Measurements from ENCODE around the gene HNRNPA3. TPM values are rescaled to one million over a fixed set of nuclear protein-coding genes. Genes with fewer than 3 reads are reported as not detected.
A peak's percentile ranks its signal among the peaks of the same experiment; 100 is the strongest.

HNRNPA3 gene
- total and polyA plus RNA-seq, 2 of the 13 experiments (the other 11 are each of a cell fraction or from before 2014, with no cell fraction given): 73.3 to 97.7 TPM

- TF ChIP-seq, protein P1, sequence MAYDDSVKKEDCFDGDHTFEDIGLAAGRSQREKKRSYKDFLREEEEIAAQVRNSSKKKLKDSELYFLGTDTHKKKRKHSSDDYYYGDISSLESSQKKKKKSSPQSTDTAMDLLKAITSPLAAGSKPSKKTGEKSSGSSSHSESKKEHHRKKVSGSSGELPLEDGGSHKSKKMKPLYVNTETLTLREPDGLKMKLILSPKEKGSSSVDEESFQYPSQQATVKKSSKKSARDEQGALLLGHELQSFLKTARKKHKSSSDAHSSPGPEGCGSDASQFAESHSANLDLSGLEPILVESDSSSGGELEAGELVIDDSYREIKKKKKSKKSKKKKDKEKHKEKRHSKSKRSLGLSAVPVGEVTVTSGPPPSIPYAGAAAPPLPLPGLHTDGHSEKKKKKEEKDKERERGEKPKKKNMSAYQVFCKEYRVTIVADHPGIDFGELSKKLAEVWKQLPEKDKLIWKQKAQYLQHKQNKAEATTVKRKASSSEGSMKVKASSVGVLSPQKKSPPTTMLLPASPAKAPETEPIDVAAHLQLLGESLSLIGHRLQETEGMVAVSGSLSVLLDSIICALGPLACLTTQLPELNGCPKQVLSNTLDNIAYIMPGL (CRISPR knock-in tag; IDR thresholded peaks at IDR 0.05; ENCODE audit: borderline replicate concordance in 1 of 2, low read depth in 1 of 2): peak; percentile 74 to 78
- TF ChIP-seq, protein P2, sequence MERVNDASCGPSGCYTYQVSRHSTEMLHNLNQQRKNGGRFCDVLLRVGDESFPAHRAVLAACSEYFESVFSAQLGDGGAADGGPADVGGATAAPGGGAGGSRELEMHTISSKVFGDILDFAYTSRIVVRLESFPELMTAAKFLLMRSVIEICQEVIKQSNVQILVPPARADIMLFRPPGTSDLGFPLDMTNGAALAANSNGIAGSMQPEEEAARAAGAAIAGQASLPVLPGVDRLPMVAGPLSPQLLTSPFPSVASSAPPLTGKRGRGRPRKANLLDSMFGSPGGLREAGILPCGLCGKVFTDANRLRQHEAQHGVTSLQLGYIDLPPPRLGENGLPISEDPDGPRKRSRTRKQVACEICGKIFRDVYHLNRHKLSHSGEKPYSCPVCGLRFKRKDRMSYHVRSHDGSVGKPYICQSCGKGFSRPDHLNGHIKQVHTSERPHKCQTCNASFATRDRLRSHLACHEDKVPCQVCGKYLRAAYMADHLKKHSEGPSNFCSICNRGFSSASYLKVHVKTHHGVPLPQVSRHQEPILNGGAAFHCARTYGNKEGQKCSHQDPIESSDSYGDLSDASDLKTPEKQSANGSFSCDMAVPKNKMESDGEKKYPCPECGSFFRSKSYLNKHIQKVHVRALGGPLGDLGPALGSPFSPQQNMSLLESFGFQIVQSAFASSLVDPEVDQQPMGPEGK (CRISPR knock-in tag; IDR thresholded peaks at IDR 0.05): peak; percentile 66
- TF ChIP-seq GTF2F1 (IDR thresholded peaks at IDR 0.05; ENCODE audit: low read length) (no peak), ZNF253 (CRISPR knock-in tag; IDR thresholded peaks at IDR 0.05; ENCODE audit: borderline replicate concordance) (peak; percentile 71; the same call in 1 of the 2 replicates), DMAP1 (CRISPR knock-in tag; IDR thresholded peaks at IDR 0.05) (peak; percentile 90; the same call in 1 of the 2 replicates), THAP11 (CRISPR knock-in tag; IDR thresholded peaks at IDR 0.05) (peak; percentile 71), REPIN1 (CRISPR knock-in tag; IDR thresholded peaks at IDR 0.05; ENCODE audit: borderline replicate concordance, low read depth) (0 out of 2 replicates have a peak, but pooled peaks have one; percentile 69), ELF3 (CRISPR knock-in tag; IDR thresholded peaks at IDR 0.05) (peak; percentile 75), ZNF616 (CRISPR knock-in tag; IDR thresholded peaks at IDR 0.05; ENCODE audit: low read depth) (no peak), HHEX (CRISPR knock-in tag; IDR thresholded peaks at IDR 0.05) (0 out of 2 replicates have a peak, but pooled peaks have one; percentile 16), NFYC (CRISPR knock-in tag; IDR thresholded peaks at IDR 0.05) (peak; percentile 66), MBNL3 (CRISPR knock-in tag; conservative IDR thresholded peaks at IDR 0.05) (no peak), ZMYM4 (CRISPR knock-in tag; IDR thresholded peaks at IDR 0.05) (peak; percentile 78; the same call in 1 of the 2 replicates), ZNF496 (CRISPR knock-in tag; IDR thresholded peaks at IDR 0.05; ENCODE audit: insufficient replicate concordance) (no peak), ZNF180 (CRISPR knock-in tag; IDR thresholded peaks at IDR 0.05; ENCODE audit: borderline replicate concordance, low read depth) (no peak), TMF1 (CRISPR knock-in tag; IDR thresholded peaks at IDR 0.05; ENCODE audit: low read depth) (no peak), HMGXB3 (CRISPR knock-in tag; IDR thresholded peaks at IDR 0.05; ENCODE audit: borderline replicate concordance) (peak; percentile 91; the same call in 1 of the 2 replicates), ZNF772 (CRISPR knock-in tag; IDR thresholded peaks at IDR 0.05) (peak; percentile 84), SCMH1 (CRISPR knock-in tag; IDR thresholded peaks at IDR 0.05; ENCODE audit: borderline replicate concordance) (no peak), ZSCAN31 (CRISPR knock-in tag; IDR thresholded peaks at IDR 0.05; ENCODE audit: low read depth) (peak; percentile 57), ARID2 (CRISPR knock-in tag; IDR thresholded peaks at IDR 0.05; ENCODE audit: borderline replicate concordance) (peak; percentile 64; the same call in 1 of the 2 replicates)
Measured at GRCh38 chr2:177212891-177213856, 580 bp downstream of the HNRNPA3 start (continued).

All from HepG2 (cell line).